Islet of Langerhans (tissue), 1 donor: ENCODE measurements around the gene CASP2.

Experiments used
- FAIRE-seq: peaks from one replicate; lab custom pipeline; 2011; peaks lifted over from hg19 to GRCh38; lab: Jason Lieb, UNC

Gene CASP2

DNA sequence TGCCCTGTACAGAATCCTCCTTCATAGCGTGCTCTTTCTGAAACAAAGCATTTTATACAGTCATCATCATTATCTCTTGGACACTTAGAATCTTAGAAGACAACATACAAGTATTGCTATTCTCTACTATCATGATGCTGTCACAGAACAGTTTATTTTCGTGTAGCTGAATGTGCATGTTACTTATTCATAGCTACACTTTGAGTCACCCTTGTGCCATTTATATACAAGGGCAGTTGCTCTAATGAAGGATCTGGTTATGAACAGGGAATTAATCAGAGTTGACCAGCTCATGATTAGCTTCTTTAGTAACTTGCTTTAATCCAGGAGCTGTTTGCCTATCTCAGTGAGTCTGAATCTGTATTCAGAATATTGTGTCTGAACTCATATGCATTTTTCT, 11.2 kb downstream of the CASP2 start:
- no peak for FAIRE-seq

DNA sequence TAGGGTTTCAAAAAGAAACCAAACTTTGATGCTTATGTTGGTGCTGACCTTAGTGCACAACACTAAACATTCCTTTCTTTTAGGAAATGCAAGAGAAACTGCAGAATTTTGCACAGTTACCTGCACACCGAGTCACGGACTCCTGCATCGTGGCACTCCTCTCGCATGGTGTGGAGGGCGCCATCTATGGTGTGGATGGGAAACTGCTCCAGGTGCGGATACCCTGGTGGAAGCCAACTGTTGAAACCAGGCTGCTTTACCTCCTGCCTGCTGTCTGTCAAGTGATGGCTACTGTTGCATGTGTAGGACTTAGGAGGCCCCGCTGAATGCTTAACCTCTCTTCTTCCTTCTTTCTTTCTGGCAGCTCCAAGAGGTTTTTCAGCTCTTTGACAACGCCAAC, 11.7 kb downstream of the CASP2 start:
- no peak for FAIRE-seq

DNA sequence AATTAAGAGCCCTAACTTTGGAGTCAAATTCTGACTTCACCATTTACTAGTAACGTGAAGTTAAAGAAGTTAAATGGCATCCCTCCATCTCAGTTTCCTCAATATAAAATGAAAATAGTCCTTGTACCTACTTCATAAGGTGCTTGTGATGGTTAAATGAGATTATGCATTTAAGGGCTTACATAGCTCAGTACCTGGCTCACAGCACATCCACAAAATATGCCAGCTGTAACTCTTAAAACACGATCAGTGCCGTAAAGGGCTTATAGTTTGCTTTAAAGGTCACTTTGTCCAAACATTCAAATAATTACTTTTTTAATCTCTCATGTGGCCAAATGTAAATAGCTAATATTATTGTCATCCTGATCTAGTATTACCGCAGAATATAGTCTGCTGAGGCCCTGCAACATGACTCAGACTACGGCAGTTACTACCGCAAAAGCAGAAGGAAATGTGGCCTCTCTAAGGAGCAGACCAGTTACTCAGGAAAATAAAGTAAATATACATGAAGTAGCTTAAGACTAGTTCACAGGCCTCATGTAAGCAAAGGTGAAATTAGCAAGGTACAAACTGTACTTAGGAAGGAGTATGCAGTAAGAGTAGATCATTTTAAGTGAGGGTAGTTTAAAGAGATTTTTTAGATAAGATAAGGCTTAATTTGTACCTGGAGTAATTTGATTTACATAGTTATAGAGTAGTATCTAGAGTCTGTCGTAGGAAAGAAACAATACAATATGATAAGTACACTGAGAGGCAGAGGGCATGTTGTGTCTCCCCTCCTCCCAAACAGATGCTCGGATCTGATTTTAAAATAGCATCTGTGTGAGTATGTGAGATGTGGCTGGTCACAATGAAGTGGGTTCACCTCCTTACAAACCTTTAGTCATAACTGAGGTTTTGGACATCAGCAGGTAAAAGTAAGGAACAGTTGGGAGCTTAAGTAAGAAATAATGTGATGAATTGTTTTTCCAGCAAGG, 13.1 kb downstream of the CASP2 start:
- FAIRE-seq, result no peak

DNA sequence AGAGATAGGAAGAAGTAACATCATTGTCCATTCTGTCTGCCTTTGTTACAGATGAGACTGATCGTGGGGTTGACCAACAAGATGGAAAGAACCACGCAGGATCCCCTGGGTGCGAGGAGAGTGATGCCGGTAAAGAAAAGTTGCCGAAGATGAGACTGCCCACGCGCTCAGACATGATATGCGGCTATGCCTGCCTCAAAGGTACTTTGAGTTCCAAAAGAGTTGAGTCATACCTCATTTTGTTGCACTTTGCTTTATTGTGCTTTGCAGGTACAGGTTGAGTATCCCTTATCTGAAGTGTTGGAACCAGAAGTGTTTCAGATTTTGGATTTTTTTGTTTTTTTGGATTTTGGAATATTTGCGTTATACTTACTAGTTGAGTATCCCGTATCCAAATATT, 15.6 kb downstream of the CASP2 start:
- no peak for FAIRE-seq

DNA sequence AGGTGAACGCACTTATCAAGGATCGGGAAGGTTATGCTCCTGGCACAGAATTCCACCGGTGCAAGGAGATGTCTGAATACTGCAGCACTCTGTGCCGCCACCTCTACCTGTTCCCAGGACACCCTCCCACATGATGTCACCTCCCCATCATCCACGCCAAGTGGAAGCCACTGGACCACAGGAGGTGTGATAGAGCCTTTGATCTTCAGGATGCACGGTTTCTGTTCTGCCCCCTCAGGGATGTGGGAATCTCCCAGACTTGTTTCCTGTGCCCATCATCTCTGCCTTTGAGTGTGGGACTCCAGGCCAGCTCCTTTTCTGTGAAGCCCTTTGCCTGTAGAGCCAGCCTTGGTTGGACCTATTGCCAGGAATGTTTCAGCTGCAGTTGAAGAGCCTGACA, 16.8 kb downstream of the CASP2 start:
- FAIRE-seq, result no peak

DNA sequence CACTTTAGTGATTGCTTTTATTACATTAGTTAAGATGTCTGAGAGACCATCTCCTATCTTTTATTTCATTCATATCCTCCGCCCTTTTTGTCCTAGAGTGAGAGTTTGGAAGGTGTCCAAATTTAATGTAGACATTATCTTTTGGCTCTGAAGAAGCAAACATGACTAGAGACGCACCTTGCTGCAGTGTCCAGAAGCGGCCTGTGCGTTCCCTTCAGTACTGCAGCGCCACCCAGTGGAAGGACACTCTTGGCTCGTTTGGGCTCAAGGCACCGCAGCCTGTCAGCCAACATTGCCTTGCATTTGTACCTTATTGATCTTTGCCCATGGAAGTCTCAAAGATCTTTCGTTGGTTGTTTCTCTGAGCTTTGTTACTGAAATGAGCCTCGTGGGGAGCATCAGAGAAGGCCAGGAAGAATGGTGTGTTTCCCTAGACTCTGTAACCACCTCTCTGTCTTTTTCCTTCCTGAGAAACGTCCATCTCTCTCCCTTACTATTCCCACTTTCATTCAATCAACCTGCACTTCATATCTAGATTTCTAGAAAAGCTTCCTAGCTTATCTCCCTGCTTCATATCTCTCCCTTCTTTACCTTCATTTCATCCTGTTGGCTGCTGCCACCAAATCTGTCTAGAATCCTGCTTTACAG, 17.4 kb downstream of the CASP2 start:
- FAIRE-seq, result no peak

DNA sequence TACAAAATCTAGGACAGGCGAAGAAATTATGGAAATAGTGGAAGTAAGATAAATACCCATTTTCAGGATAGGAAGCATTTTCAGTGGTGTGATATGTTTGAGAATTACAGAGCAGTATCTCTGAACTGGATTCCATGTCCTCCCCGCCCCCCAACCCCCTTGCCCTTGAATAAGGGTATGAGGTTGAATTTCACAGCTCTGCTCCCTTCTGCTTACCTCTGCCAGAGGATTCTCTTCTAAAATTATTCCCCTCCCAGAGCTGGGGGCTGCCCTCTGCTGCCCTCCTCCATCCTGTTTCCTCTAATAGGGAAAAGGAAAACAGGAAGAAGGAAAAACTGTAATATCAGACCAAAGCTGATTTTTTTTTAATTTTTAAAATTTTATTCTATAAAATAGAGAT, 20.5 kb downstream of the CASP2 start:
- FAIRE-seq, result no peak

DNA sequence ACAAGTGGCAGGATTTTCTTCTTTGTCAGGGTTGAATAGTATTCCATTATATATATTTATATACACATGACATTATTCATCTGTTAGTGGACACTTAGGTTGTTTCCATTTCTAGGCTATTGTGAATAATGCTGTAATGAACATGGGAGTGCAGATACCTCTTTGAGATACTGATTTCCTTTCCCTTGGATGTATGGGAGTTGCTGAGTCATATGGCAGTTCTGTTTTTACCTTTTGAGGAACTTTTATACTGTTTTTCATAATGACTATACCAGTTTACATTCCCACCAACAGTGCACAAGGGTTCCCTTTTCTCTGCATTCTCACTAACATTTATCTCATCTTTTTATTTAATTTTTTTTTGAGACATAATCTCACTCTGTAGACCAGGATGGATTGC, 26.0 kb downstream of the CASP2 start:
- no peak for FAIRE-seq

DNA sequence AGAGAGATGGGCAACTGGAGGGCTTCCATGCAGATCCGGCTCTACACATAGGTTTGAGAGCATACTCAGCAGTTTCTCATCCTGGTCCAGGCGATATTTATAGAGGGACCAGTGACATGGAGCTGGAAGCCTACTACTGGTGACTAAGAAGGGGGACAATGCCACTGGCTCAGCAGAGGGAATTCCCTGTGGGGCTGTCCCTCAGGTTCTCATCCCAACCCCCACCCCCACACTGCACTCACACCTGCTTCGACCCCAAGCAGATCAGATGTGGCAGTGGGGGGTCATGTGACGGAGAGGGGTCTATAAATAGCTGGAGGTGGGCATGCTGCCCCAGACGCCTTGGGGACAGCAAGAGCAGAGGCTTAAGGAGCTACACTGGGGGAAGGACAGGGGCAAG, 27.6 kb downstream of the CASP2 start, which contains the start of gene CLCN1:
CLCN1 (plus strand) TSS at position 336 of the 400 bp plus-strand sequence. CDS start 102 bp downstream, outside the sequence.
- FAIRE-seq, result no peak

DNA sequence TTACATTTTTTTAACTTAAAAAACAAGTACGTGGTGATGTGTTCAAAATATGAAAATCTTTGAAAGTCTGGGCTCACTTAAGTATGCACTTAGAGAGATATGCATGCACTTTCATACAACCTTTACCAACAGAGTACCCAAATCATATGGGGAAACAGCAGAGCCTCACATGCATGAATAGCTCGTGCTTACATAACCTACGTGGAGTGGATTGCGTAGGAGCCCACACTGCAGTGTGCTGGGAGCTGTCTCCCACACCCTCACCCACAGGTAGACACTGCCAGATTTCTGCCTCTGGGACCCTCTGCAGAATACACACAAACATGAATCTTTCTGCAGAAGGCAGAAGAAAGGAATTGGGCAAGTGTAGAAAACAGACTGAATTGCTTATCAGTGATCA, 28.3 kb downstream of the CASP2 start:
- FAIRE-seq, result no peak

DNA sequence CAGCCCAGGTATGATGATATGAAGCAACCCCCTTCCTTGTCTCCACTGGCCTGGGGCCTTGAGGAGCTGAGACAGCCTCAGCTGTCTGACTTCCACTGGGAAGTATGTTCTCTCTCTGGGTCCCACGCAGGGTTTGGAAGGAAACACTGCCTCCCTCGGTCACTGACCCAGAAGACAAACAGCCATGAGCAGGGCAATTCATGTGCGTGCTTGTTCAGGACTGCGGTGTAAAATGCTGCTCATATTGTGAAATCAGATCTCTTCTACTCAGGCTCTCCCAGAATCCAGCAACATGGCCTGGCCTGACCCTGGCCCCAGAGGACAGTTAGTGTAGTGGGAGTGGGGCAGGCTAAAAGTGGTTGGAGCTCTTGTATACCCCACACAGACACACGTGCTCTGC, 30.5 kb downstream of the CASP2 start:
- no peak for FAIRE-seq

DNA sequence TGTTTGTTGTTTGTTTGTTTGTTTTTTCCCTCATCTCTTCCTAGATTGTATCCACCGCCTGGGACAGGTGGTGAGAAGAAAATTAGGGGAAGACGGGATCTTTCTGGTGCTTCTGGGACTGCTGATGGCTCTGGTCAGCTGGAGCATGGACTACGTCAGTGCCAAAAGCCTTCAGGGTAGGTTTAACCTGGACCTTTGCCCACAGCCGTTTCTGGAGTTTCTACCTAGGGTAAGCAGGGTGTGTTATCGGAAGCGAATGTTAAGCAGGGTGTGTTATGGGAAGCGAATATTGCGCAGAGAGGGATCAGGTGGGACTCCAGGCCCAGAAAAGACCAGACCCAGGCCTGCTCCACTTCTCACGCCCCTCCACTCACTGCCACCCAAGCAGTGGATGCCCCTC, 32.5 kb downstream of the CASP2 start:
- FAIRE-seq, result no peak

DNA sequence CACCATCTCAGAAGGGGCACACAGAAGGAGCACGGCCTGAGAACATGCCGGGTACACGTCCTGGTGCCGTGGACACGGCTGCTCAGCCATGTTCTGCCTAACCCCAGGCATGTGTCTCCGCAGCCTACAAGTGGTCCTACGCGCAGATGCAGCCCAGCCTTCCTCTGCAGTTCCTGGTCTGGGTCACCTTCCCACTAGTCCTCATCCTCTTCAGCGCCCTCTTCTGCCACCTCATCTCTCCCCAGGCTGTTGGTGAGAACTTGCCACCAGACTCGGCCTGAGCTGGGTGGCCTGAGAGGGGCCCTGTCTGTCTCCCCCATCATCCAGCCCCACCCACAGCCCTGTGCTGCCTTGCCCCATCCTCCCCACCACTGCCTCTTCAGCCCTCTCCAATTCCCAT, 33.1 kb downstream of the CASP2 start:
- FAIRE-seq, result no peak

DNA sequence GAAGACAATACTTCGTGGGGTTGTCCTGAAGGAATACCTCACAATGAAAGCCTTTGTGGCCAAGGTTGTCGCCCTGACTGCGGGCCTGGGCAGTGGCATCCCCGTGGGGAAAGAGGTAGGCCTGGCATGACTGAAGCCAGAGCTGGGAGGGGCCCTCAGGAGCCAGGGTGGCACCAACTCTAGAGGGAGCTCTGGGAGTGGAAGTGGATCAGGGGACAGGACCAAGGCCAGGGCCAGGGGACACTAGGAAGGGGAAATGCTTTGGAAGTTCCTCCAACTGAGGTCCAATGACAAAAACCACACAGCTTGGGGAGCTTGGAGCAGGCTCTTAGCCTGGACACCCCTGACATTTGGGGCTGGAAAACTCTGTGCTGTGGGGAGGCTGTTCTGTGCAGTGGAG, 33.6 kb downstream of the CASP2 start:
- no peak for FAIRE-seq

DNA sequence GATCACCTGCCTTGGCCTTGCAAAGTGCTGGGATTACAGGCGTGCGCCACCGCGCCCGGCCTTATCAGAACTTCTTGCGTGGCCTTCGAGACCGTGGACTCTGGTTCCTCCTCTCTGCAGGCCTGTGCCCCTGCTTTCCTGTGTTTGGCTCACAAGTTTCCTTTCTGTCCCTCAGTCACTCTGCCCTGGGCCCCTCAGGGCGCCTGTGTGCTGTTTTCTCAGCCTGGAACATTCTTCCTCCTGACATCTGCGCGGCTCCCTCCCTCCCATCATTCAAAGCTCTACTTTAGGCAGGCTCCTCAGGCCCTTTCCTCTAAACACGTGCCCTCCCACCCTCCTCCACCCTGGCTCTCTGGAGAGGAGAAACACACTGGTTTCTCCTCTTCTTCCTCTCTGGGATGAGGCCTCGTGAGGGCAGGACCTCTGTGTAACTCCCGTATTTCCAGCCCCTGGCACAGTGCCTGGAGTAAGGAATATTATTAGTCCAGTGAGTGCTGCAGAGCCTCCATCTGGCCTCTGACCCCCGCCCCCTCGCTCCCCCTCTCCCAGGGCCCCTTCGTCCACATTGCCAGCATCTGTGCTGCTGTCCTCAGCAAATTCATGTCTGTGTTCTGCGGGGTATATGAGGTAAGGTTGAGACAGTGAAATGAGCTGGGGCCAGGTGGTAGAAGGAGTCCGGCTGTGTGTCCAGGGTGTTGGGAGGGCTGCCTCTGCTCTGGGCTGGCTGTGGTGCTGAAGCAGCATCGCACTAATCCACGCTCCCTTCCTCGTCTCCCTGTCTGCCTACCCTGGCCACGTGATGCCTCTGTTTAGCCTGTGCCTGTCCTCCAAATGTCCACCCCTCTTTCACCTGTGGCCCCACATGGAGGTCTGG, 34.8 kb downstream of the CASP2 start:
- no peak for FAIRE-seq

DNA sequence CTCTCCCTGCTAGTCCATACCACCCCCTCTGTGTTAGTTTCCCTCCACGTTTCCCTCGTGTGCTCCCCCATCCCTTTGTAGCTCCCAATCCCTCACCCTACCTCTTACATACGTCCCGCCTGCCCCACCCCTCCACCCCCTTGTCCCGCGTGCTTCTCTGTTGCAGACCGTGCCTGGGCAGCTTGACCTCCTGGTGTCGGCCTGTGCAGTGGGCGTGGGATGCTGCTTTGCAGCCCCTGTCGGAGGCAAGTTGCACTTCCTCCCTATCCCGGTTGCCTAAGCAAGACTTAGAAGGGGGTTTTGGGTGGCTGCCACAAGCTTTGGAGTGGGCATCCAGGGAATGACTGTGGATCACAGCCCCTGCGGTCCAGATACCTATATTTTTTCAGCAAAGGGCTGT, 35.5 kb downstream of the CASP2 start:
- no peak for FAIRE-seq

DNA sequence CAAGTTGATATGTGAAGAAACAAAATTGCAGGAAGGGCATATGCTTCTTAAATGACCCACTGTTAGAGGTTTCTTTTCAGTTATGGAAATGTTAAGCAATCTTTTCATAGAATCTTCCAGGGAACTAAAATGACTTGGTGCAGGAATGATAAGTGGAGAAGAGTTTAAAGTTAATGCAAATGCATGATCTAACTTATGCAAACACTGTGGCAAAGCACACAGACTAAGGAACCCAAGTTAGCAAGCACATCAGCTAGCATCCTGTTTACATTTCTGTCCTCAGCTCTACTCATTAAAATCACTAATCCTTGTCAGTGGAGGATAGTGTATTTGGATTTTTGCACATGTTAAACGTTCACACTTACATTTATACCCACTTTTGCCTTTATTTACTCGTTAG, 37.1 kb downstream of the CASP2 start:
- FAIRE-seq, result no peak

DNA sequence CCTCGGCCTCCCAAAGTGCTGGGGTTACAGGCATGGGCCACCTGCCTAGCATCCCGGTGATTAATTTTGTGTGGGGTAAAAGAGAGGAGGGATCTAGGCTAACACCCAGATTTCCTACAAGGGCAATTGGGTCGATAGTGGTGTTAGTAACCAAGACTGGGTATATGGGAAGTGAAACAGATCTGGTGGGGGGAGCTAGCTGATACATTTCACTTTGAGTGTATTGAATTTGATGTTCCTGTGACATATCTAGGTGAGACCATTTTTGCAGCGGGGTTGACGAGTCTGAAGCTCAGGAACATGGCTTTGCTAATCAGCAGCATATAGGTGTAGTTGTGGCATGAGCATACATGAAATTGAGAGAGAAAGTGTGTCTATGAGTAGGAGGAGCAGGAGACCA, 39.8 kb downstream of the CASP2 start:
- no peak for FAIRE-seq

DNA sequence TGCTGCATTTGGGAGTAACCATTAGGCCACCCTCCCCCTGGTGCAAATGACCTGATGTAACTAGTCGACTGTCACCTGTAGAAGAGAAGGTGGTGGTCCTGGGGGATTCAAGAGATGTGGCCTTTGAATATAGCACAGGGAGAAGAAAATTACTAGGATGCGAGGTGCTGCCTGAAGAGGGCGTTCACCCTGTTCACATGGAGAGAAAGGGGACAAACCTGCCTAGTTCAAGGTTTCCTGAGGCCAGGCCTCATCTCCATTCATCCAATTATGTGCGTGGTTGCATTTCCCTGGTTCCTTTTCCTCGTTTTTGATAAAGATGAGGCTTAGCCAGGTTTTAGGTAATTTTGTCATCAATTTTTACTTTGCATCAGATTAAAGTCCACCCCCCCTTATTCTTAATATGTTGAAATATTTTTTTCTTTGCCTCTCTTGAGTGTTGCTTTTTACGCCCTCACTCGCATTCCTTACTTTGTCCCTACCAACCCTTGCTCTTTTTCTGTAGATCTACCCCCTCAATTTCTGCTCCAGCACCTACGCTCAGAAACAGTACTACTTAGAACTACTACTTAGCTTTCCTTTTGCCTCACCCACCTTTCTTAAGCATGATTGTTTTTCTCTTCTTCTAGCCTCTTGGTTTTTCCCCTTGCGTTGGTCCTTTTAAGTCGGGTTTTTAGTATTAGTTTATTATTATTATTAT, 41.5 kb downstream of the CASP2 start:
- FAIRE-seq, result no peak

DNA sequence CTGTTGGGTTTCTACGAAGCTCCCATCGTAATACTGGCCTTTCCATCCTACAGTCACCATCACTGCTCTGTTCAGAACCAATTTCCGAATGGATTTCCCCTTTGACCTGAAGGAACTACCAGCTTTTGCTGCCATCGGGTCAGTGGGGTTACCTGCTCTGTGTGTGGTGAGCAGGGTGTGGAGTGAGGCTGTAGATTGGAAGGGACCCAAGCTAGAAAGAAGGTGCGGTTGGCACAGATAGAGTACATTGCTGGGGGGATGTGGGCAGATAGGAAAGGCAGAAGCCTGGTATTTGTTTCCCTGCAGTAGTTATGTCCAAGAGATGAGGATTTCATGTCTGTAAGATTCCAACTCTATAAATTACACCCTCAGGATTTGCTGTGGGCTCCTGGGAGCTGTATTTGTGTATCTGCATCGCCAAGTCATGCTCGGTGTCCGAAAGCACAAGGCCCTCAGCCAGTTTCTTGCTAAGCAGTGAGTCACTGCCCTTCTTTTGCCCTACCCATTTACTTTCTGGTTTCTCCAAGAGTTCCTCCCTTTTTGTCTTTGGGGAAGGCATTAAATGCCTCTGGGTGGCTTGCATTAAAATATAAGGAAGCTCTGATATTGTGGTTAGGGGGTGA, 43.1 kb downstream of the CASP2 start:
- FAIRE-seq, result no peak

DNA sequence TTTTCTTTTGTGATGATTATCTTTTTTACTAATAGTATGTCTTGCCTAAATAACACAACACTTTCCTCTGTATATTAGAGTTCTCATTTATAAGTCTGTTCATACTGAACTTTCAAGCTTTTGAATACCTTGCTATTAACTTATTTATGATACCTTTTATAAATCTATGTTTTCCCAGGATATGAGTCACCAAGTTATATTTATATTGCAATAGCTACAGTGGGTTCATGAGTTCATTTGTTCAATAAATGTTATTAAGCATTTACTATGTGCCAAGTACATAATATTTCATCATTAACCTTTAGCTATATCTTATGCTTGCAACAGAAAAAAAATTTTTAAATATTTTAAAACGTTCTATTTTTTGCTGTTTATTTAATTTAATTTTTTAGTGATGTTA, 46.1 kb downstream of the CASP2 start:
- no peak for FAIRE-seq

DNA sequence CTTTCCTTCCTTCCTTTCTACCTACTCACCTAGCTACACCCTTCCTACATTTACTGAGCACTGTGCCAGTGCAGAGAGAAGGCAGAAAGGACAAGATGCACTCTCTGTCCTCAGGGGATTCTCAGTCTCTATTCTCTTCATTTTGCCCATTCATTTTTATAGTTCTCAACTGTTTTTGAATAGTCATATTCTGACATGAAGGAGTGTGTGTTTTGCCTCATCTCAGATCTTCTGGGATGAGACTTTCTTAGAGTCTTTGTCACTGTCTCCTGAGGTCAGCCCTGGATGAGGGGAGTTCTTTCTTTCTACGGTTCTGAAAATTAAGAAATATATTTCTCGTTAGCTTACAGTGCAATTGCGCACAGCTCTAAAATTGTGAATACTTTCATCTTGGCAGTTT, 49.1 kb downstream of the CASP2 start:
- no peak for FAIRE-seq
